ENCODE data around the gene TPD52L1.

TPD52L1 gene

DNA sequence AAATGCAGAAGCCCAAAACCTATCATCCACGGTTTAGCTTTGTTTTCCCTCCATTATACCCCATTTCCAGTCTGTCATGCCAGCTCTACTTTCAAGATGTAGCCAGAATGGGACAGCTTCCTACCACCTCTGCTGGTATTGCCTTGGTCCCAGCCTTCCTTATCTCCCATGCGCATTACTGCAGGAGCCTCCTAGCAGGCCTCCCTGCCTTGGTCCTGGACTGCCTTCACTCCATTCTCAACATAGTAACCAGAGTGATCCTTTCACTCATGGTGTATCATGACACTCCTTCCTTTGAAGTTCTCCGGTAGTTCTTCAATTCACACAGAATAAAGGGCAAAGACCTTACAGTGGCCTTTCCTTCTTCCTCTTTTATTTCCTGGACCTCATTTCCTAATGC is 15.9 kb downstream of the TPD52L1 start:
- Histone ChIP-seq H3K9ac (ENCODE audit: low read length) (no peak overlapping the region), H3K27me3 (ENCODE audit: control insufficient read depth in 1 of 2, insufficient read depth in 1 of 2, low read length in 2 of 2) (no peaks in the 10 kb centered on the region), H2BK12ac (ENCODE audit: low read length in 2 of 2) (peak overlapping the region in 1 of 2 experiments; percentile 28), H3K18ac (ENCODE audit: low read depth in 1 of 2, low read length in 2 of 2) (no peak overlapping the region), H3K4me1 (ENCODE audit: control insufficient read depth, insufficient read depth, low read depth, low read length) (peaks cover 2% of the 10 kb centered on the region), H3K27ac (ENCODE audit: low read length, poor library complexity, severe bottlenecking) (no peak overlapping the region), H2BK5ac (ENCODE audit: low read depth, low read length, poor library complexity, severe bottlenecking) (no peak overlapping the region), H2BK120ac (ENCODE audit: low read depth, low read length) (no peak overlapping the region), H3K79me1 (replicated peaks; ENCODE audit: low read length, poor library complexity, severe bottlenecking) (peaks cover 6% of the 10 kb centered on the region), H2BK15ac (ENCODE audit: low read depth, poor library complexity, severe bottlenecking) (no peak overlapping the region), H4K8ac (ENCODE audit: low read length) (no peak overlapping the region), H4K91ac (ENCODE audit: low read length) (no peak overlapping the region), H2AFZ (ENCODE audit: low read depth, low read length) (no peak overlapping the region), H3K4me3 (ENCODE audit: insufficient read depth in 1 of 2, low read depth in 1 of 2, low read length in 2 of 2) (no peak overlapping the region), H2AK5ac (ENCODE audit: low read length, severe bottlenecking) (no peak overlapping the region), H3K36me3 (ENCODE audit: control insufficient read depth in 1 of 2, insufficient read depth in 2 of 2, low read depth in 1 of 2, low read length in 2 of 2) (no peaks in the 10 kb centered on the region), H3K4me2 (ENCODE audit: low read length, poor library complexity, severe bottlenecking) (no peak overlapping the region), H3K14ac (ENCODE audit: low read length in 2 of 2) (no peak overlapping the region), H3K23ac (ENCODE audit: low read length in 2 of 2) (no peak overlapping the region), H3K4ac (ENCODE audit: low read depth in 1 of 2, low read length in 2 of 2) (no peak overlapping the region), H3K9me3 (ENCODE audit: control insufficient read depth, low read length) (no peaks in the 10 kb centered on the region)
- no peak for DNase-seq
- 78% methylated on average over 3 of the region's 3 CpGs for WGBS

- H2AFZ ChIP-seq (ENCODE audit: low read depth, low read length): no peak overlapping the region
- no peak overlapping the region for H3K27ac ChIP-seq (ENCODE audit: low read length, poor library complexity, severe bottlenecking)
- no peak overlapping the region for H3K23ac ChIP-seq (ENCODE audit: low read length in 2 of 2)
- H2BK12ac ChIP-seq (ENCODE audit: low read length in 2 of 2): no peak overlapping the region
- no peak overlapping the region for H2BK15ac ChIP-seq (ENCODE audit: low read depth, poor library complexity, severe bottlenecking)
- no peak overlapping the region for H2BK5ac ChIP-seq (ENCODE audit: low read depth, low read length, poor library complexity, severe bottlenecking)
- no peak overlapping the region for H4K8ac ChIP-seq (ENCODE audit: low read length)
- no peaks in the 10 kb centered on the region for H3K27me3 ChIP-seq (ENCODE audit: control insufficient read depth in 1 of 2, insufficient read depth in 1 of 2, low read length in 2 of 2)
- no peak overlapping the region for H4K91ac ChIP-seq (ENCODE audit: low read length)
- no peak for DNase-seq
- no peak overlapping the region for H3K4ac ChIP-seq (ENCODE audit: low read depth in 1 of 2, low read length in 2 of 2)
- no peak overlapping the region for H3K18ac ChIP-seq (ENCODE audit: low read depth in 1 of 2, low read length in 2 of 2)
- no peak overlapping the region for H3K14ac ChIP-seq (ENCODE audit: low read length in 2 of 2)
- no peaks in the 10 kb centered on the region for H3K4me1 ChIP-seq (ENCODE audit: control insufficient read depth, insufficient read depth, low read depth, low read length)
- no peak overlapping the region for H3K4me2 ChIP-seq (ENCODE audit: low read length, poor library complexity, severe bottlenecking)
- no peaks in the 10 kb centered on the region for H3K9me3 ChIP-seq (ENCODE audit: control insufficient read depth, low read length)
- no CpG with 5 or more reads among the region's 1 CpG for WGBS
- no peaks in the 10 kb centered on the region for H3K36me3 ChIP-seq (ENCODE audit: control insufficient read depth in 1 of 2, insufficient read depth in 2 of 2, low read depth in 1 of 2, low read length in 2 of 2)
- no peak overlapping the region for H3K4me3 ChIP-seq (ENCODE audit: insufficient read depth in 1 of 2, low read depth in 1 of 2, low read length in 2 of 2)
- no peak overlapping the region for H3K9ac ChIP-seq (ENCODE audit: low read length)
- peaks cover 4% of the 10 kb centered on the region for H3K79me1 ChIP-seq (replicated peaks; ENCODE audit: low read length, poor library complexity, severe bottlenecking)
- H2AK5ac ChIP-seq (ENCODE audit: low read length, severe bottlenecking): no peak overlapping the region
- H2BK120ac ChIP-seq (ENCODE audit: low read depth, low read length): no peak overlapping the region
Measured at GRCh38 chr6:125170376-125170775, 16.8 kb downstream of the TPD52L1 start.

GRCh38 chr6:125173341-125174095 is 19.9 kb downstream of the TPD52L1 start:
- Histone ChIP-seq H3K4me2 (ENCODE audit: low read length, poor library complexity, severe bottlenecking) (no peak overlapping the region), H2AFZ (ENCODE audit: low read depth, low read length) (no peak overlapping the region), H3K4ac (ENCODE audit: low read depth in 1 of 2, low read length in 2 of 2) (no peak overlapping the region), H3K36me3 (ENCODE audit: control insufficient read depth in 1 of 2, insufficient read depth in 2 of 2, low read depth in 1 of 2, low read length in 2 of 2) (no peaks in the 10 kb centered on the region), H3K4me1 (ENCODE audit: control insufficient read depth, insufficient read depth, low read depth, low read length) (no peaks in the 10 kb centered on the region), H3K9ac (ENCODE audit: low read length) (no peak overlapping the region), H2BK5ac (ENCODE audit: low read depth, low read length, poor library complexity, severe bottlenecking) (no peak overlapping the region), H3K27me3 (ENCODE audit: control insufficient read depth in 1 of 2, insufficient read depth in 1 of 2, low read length in 2 of 2) (no peaks in the 10 kb centered on the region), H3K27ac (ENCODE audit: low read length, poor library complexity, severe bottlenecking) (no peak overlapping the region), H2BK12ac (ENCODE audit: low read length in 2 of 2) (no peak overlapping the region), H2BK15ac (ENCODE audit: low read depth, poor library complexity, severe bottlenecking) (no peak overlapping the region), H2AK5ac (ENCODE audit: low read length, severe bottlenecking) (no peak overlapping the region), H3K4me3 (ENCODE audit: insufficient read depth in 1 of 2, low read depth in 1 of 2, low read length in 2 of 2) (no peak overlapping the region), H3K23ac (ENCODE audit: low read length in 2 of 2) (no peak overlapping the region), H3K14ac (ENCODE audit: low read length in 2 of 2) (no peak overlapping the region), H4K8ac (ENCODE audit: low read length) (no peak overlapping the region), H3K18ac (ENCODE audit: low read depth in 1 of 2, low read length in 2 of 2) (no peak overlapping the region), H4K91ac (ENCODE audit: low read length) (no peak overlapping the region), H3K9me3 (ENCODE audit: control insufficient read depth, low read length) (no peaks in the 10 kb centered on the region), H3K79me1 (replicated peaks; ENCODE audit: low read length, poor library complexity, severe bottlenecking) (peaks cover 4% of the 10 kb centered on the region), H2BK120ac (ENCODE audit: low read depth, low read length) (no peak overlapping the region)
- 94% methylated on average over 2 of the region's 6 CpGs for WGBS
- DNase-seq: no peak

DNA sequence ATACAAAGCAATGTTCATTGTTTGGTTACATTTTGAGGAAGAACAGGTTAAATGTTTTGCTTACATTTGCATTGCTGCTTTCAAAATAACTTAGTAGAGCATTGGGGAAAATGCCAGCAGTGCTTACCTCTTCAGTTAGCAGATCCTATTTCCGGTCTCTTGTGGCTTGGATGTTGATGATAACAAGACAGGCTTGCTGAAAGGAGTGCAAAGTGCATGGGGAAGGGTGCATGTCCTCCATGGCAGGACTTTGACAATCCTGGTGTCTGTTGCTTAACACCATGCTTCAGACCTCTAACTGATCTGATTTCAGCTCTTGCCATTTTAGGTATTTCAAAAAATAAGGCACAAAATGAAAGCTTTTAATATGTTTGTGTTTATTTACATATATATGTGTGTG is 21.1 kb downstream of the TPD52L1 start:
- Histone ChIP-seq H2BK5ac (ENCODE audit: low read depth, low read length, poor library complexity, severe bottlenecking) (no peak overlapping the region), H3K36me3 (ENCODE audit: control insufficient read depth in 1 of 2, insufficient read depth in 2 of 2, low read depth in 1 of 2, low read length in 2 of 2) (no peaks in the 10 kb centered on the region), H2AK5ac (ENCODE audit: low read length, severe bottlenecking) (no peak overlapping the region), H2BK12ac (ENCODE audit: low read length in 2 of 2) (no peak overlapping the region), H3K27me3 (ENCODE audit: control insufficient read depth in 1 of 2, insufficient read depth in 1 of 2, low read length in 2 of 2) (no peaks in the 10 kb centered on the region), H3K9me3 (ENCODE audit: control insufficient read depth, low read length) (no peaks in the 10 kb centered on the region), H3K14ac (ENCODE audit: low read length in 2 of 2) (no peak overlapping the region), H4K8ac (ENCODE audit: low read length) (no peak overlapping the region), H3K4me3 (ENCODE audit: insufficient read depth in 1 of 2, low read depth in 1 of 2, low read length in 2 of 2) (no peak overlapping the region), H3K9ac (ENCODE audit: low read length) (no peak overlapping the region), H3K27ac (ENCODE audit: low read length, poor library complexity, severe bottlenecking) (no peak overlapping the region), H3K4ac (ENCODE audit: low read depth in 1 of 2, low read length in 2 of 2) (no peak overlapping the region), H3K4me2 (ENCODE audit: low read length, poor library complexity, severe bottlenecking) (no peak overlapping the region), H3K79me1 (replicated peaks; ENCODE audit: low read length, poor library complexity, severe bottlenecking) (peaks cover 4% of the 10 kb centered on the region), H4K91ac (ENCODE audit: low read length) (no peak overlapping the region), H3K4me1 (ENCODE audit: control insufficient read depth, insufficient read depth, low read depth, low read length) (no peaks in the 10 kb centered on the region), H2AFZ (ENCODE audit: low read depth, low read length) (no peak overlapping the region), H2BK120ac (ENCODE audit: low read depth, low read length) (no peak overlapping the region), H2BK15ac (ENCODE audit: low read depth, poor library complexity, severe bottlenecking) (no peak overlapping the region), H3K18ac (ENCODE audit: low read depth in 1 of 2, low read length in 2 of 2) (no peak overlapping the region), H3K23ac (ENCODE audit: low read length in 2 of 2) (no peak overlapping the region)
- 72% methylated on average over 1 of the region's 1 CpG for WGBS
- DNase-seq: no peak

Data from mesenchymal stem cell (in vitro differentiated cells and primary cell).